ENCODE measurements around the gene NFYC.

- TF ChIP-seq, protein P1, sequence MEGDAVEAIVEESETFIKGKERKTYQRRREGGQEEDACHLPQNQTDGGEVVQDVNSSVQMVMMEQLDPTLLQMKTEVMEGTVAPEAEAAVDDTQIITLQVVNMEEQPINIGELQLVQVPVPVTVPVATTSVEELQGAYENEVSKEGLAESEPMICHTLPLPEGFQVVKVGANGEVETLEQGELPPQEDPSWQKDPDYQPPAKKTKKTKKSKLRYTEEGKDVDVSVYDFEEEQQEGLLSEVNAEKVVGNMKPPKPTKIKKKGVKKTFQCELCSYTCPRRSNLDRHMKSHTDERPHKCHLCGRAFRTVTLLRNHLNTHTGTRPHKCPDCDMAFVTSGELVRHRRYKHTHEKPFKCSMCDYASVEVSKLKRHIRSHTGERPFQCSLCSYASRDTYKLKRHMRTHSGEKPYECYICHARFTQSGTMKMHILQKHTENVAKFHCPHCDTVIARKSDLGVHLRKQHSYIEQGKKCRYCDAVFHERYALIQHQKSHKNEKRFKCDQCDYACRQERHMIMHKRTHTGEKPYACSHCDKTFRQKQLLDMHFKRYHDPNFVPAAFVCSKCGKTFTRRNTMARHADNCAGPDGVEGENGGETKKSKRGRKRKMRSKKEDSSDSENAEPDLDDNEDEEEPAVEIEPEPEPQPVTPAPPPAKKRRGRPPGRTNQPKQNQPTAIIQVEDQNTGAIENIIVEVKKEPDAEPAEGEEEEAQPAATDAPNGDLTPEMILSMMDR (IDR thresholded peaks at IDR 0.05) = no peak
- no peak for TF ChIP-seq POLR2A (IDR thresholded peaks at IDR 0.05)
These were observed 97.2 kb downstream of the NFYC start for GRCh38 chr1:40788561-40789341.
